ENCODE results near the gene GLMP.

DNA sequence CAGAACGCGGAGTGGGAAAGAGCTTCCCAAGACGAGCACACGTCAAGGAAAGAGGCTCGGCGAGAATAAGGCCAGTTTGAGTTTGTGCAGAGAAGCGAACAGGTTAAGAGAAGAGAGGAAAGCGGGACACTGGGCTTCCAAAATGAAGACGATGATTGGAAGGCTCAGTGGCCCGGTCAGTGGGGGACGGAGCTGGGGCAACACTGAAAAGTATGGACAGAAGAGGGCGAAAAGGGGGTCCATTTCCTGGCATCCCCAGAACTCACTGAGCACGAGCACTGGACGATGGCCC, 42.4 kb upstream of the GLMP start:
- peak in 1 of 3 donors; percentile 40 for TF ChIP-seq POLR2A (IDR thresholded peaks at IDR 0.05)
- TF ChIP-seq, protein P1, sequence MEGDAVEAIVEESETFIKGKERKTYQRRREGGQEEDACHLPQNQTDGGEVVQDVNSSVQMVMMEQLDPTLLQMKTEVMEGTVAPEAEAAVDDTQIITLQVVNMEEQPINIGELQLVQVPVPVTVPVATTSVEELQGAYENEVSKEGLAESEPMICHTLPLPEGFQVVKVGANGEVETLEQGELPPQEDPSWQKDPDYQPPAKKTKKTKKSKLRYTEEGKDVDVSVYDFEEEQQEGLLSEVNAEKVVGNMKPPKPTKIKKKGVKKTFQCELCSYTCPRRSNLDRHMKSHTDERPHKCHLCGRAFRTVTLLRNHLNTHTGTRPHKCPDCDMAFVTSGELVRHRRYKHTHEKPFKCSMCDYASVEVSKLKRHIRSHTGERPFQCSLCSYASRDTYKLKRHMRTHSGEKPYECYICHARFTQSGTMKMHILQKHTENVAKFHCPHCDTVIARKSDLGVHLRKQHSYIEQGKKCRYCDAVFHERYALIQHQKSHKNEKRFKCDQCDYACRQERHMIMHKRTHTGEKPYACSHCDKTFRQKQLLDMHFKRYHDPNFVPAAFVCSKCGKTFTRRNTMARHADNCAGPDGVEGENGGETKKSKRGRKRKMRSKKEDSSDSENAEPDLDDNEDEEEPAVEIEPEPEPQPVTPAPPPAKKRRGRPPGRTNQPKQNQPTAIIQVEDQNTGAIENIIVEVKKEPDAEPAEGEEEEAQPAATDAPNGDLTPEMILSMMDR (IDR thresholded peaks at IDR 0.05 in 8 of 11, conservative IDR thresholded peaks at IDR 0.05 in 3 of 11): no peak
- TF ChIP-seq POLR2AphosphoS5 (IDR thresholded peaks at IDR 0.05): no peak

Data from spleen (tissue), 7 donors.